Measurements from ENCODE around the gene TIMP4. TPM values are rescaled to one million over a fixed set of nuclear protein-coding genes. Genes with fewer than 3 reads are reported as not detected.

Gene TIMP4
- total and polyA plus RNA-seq, 11 donors, result 3.0 to 57.9 (median 18.6) TPM

DNA sequence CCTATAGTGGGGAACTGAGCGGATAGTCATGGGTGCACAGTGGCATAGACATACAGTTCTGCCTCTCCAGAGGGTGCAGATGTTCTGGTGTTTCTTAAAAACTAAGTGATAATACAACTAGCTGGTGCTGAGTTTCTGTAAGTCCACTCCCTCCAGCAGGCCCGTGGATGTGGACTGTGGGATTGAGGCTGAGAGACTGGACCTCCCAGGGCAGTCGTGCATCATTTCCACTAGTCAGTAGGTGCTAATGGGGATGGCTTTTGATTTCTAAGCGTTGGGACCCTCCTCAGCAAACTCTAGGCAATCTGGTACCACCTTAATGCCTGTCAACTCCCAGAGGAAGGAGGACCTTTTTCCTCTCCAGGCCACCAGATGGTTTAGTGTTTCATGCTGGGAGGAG, 27.3 kb upstream of the TIMP4 start:
- no peak for DNase-seq
- Histone ChIP-seq H3K36me3 (no peaks in the 10 kb centered on the region), H3K27ac (no peak overlapping the region), H3K4me1 (peaks cover 0 to 49% (median 1%) of the 10 kb centered on the region in 12 donors), H3K4me3 (no peak overlapping the region), H3K27me3 (no peaks in the 10 kb centered on the region), H3K9me3 (no peaks in the 10 kb centered on the region)
- TF ChIP-seq, protein P1, sequence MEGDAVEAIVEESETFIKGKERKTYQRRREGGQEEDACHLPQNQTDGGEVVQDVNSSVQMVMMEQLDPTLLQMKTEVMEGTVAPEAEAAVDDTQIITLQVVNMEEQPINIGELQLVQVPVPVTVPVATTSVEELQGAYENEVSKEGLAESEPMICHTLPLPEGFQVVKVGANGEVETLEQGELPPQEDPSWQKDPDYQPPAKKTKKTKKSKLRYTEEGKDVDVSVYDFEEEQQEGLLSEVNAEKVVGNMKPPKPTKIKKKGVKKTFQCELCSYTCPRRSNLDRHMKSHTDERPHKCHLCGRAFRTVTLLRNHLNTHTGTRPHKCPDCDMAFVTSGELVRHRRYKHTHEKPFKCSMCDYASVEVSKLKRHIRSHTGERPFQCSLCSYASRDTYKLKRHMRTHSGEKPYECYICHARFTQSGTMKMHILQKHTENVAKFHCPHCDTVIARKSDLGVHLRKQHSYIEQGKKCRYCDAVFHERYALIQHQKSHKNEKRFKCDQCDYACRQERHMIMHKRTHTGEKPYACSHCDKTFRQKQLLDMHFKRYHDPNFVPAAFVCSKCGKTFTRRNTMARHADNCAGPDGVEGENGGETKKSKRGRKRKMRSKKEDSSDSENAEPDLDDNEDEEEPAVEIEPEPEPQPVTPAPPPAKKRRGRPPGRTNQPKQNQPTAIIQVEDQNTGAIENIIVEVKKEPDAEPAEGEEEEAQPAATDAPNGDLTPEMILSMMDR (IDR thresholded peaks at IDR 0.05), result no peak
- no peak for TF ChIP-seq POLR2A (IDR thresholded peaks at IDR 0.05)
- no peak for ATAC-seq
- intact Hi-C loops (cut with DNase I), result no loop called here
- 77 to 78% (median 78%) methylated on average over 4 of the region's 4 CpGs for WGBS, 4 donors

DNA sequence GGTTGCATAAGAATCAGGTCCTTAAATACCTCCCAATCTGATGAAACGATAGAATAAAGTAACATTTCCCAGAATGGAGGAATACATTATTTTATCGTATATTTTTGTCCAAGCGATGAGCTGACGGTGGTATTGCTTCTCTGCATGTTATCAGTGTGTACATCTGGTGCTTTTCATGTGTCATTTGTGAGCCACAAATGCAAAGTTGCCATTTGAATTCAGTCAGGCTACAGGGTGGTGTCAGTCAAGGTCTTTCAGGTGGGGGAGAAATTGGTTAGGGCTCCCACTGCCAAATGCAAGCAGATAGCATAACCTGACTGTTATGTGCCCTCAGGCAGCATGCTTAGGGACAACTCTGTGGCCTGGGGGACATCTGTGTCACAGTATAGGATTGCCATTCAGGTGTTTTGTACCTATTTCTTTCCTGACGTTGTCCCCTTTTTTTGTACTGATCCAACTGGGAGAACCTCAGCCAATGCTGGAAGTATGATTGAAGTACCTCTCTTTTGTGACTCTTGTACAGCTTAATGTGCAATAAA, 26.5 kb upstream of the TIMP4 start:
- Histone ChIP-seq H3K27ac (no peak overlapping the region), H3K27me3 (no peaks in the 10 kb centered on the region), H3K4me3 (no peak overlapping the region), H3K9me3 (no peaks in the 10 kb centered on the region), H3K4me1 (peaks cover 0 to 47% (median 5%) of the 10 kb centered on the region in 12 donors), H3K36me3 (no peaks in the 10 kb centered on the region)
- DNase-seq (no peak), ATAC-seq (no peak)
- intact Hi-C loops (cut with DNase I), result no loop called here
- WGBS, 4 donors, result 86 to 92% (median 91%) methylated on average over 5 of the region's 5 CpGs
- TF ChIP-seq, protein P1 (IDR thresholded peaks at IDR 0.05), result no peak
- TF ChIP-seq POLR2A (IDR thresholded peaks at IDR 0.05), result no peak

DNA sequence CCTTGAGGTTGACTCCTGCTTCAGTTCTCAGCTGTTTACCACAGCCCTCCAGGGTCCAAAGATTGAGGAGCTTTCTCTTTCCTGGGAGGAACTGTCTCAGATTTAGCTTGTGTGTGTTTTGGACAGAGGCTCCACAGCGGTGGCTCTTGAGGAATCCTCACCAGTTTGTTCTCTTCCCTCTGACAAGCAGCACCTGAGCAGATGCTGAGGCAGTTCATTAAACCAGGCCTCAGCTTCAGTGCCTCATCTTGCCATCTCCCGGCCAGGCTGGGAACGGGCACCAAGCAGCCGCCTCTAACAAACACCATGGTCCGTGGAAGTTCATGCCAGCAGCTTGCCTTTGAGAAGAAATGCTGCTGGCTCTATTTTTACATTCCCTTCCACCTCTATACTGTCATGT, 25.8 kb upstream of the TIMP4 start:
- peaks cover 0 to 47% (median 11%) of the 10 kb centered on the region in 12 donors for H3K4me1 ChIP-seq
- TF ChIP-seq, protein P1 (IDR thresholded peaks at IDR 0.05), result no peak
- no peak for TF ChIP-seq POLR2A (IDR thresholded peaks at IDR 0.05)
- no peak overlapping the region for H3K27ac ChIP-seq
- no peak overlapping the region for H3K4me3 ChIP-seq
- intact Hi-C loops (cut with DNase I), result loop anchor here in 1 of 10 donors (5.0 kb wide), 1 partner anchor 103 kb away; the partner anchor contains the start of gene PPARG
- ATAC-seq (no peak), DNase-seq (no peak)
- H3K36me3 ChIP-seq, result no peaks in the 10 kb centered on the region
- 87 to 98% (median 94%) methylated on average over 5 of the region's 5 CpGs for WGBS, 4 donors
- H3K9me3 ChIP-seq, result no peaks in the 10 kb centered on the region
- H3K27me3 ChIP-seq, result no peaks in the 10 kb centered on the region

DNA sequence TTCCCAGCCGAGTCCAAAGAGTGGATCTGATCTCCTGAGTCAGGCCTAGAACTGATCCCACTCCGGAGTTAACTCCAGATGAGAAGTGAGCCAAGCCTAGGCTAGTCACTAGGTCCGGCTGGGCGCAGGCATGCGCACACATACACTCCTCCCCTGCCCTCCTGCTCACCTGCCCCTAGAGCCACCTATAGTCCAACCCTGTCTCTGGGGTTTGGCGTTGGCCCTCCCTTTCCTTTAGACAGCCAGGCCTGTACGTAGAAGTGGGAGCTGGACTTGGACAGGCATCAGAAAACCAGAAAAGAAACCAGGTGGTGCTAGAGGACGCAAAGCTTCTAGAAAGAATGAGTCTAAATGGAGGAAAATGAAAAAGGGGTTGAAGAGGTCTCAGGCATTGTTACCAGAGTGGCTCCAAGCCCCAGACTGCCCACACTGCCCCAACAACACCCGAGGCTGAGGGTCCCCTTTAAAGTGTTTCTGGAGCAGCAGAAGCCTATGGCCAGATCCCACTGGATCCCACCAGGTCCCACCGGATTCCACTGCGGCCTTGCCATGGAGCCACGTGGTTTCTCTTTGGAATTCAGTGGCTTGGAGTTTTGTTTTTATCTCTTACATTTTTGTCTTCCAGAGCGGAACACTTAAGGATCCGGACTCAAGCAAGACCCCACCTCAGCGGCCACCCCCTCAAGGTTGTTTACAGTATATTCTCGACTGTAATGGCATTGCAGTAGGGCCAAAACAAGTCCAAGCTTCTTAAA, 24.2 kb upstream of the TIMP4 start:
- Histone ChIP-seq H3K27me3 (no peaks in the 10 kb centered on the region), H3K9me3 (no peaks in the 10 kb centered on the region), H3K36me3 (no peaks in the 10 kb centered on the region), H3K4me3 (no peak overlapping the region), H3K4me1 (peaks cover 8 to 47% (median 19%) of the 10 kb centered on the region in 12 donors), H3K27ac (no peak overlapping the region)
- intact Hi-C loops (cut with DNase I), result loop anchor here in 1 of 10 donors (5.0 kb wide), 1 partner anchor 104 kb away; the partner anchor contains the start of gene PPARG
- DNase-seq, result no peak
- WGBS, 4 donors, result 88 to 92% (median 89%) methylated on average over 16 of the region's 16 CpGs
- no peak for ATAC-seq
- TF ChIP-seq, protein P1 (IDR thresholded peaks at IDR 0.05), result no peak
- no peak for TF ChIP-seq POLR2A (IDR thresholded peaks at IDR 0.05)
